DND-41 (cell line): ENCODE measurements around the gene RALGDS.

ENCODE experiments used
- ATAC-seq: fragments of 200-7000 bp; cut with Tn5 transposase; 3 replicates; pipeline ENCODE4 v1.9.1; 2021; ENCODE audit warnings: low read depth; ENCODE audit not compliant: insufficient read depth
- DNase-seq: peaks from one replicate; pipeline ENCODE4 v3.0.0-alpha.2; 2020
- H2AFZ ChIP-seq: 2 replicates; pipeline ENCODE4 v1.6.0; 2012; ENCODE audit warnings: low read depth, low read length
- H3K27ac ChIP-seq: 2 replicates; pipeline ENCODE4 v1.5.1; 2012; ENCODE audit warnings: low read length, inconsistent platforms
- H3K27me3 ChIP-seq: fragments of 200-600 bp; sonication (generic); 2 replicates; pipeline ENCODE4 v1.6.0; 2012; ENCODE audit warnings: low read length, mild to moderate bottlenecking, inconsistent platforms; ENCODE audit not compliant: insufficient read depth, poor library complexity
- H3K36me3 ChIP-seq: 2 replicates; pipeline ENCODE4 v1.5.1; 2012; ENCODE audit warnings: low read length, inconsistent platforms; ENCODE audit not compliant: insufficient read depth
- H3K4me1 ChIP-seq: 2 replicates; pipeline ENCODE4 v1.5.1; 2012; ENCODE audit warnings: mild to moderate bottlenecking, low read length; ENCODE audit not compliant: insufficient read depth
- H3K4me2 ChIP-seq: 2 replicates; pipeline ENCODE4 v1.6.0; 2012; ENCODE audit warnings: mild to moderate bottlenecking, moderate library complexity, low read length, inconsistent platforms; ENCODE audit not compliant: insufficient read depth
- H3K4me3 ChIP-seq, 2 experiments: fragments of 200-600 bp in 1 of 2; shearing (Covaris generic) in 1 of 2; 2 replicates each; pipeline ENCODE4 v1.5.1; 2012 to 2016; ENCODE audit warnings: inconsistent platforms in 2 of 2, low read length in 2 of 2, mild to moderate bottlenecking in 2 of 2, low read depth in 1 of 2, moderate library complexity in 1 of 2
- H3K79me2 ChIP-seq: 2 replicates; pipeline ENCODE4 v1.6.0; 2012; ENCODE audit warnings: low read length, inconsistent platforms; ENCODE audit not compliant: insufficient read depth
- H3K9ac ChIP-seq: 2 replicates; pipeline ENCODE4 v1.6.0; 2012; ENCODE audit warnings: low read depth, mild to moderate bottlenecking, inconsistent platforms, low read length, moderate library complexity
- H3K9me3 ChIP-seq: 2 replicates; pipeline ENCODE4 v1.5.1; 2012; ENCODE audit warnings: low read length, moderate library complexity, mild to moderate bottlenecking, inconsistent platforms; ENCODE audit not compliant: insufficient read depth, severe bottlenecking
- H4K20me1 ChIP-seq: 2 replicates; pipeline ENCODE4 v1.6.0; 2012; ENCODE audit warnings: low read length; ENCODE audit not compliant: insufficient read depth
- CTCF ChIP-seq: IDR thresholded peaks from 2 replicates; pipeline ENCODE4 v1.5.1; 2012; ENCODE audit warnings: borderline replicate concordance, low read length, moderate library complexity, mild to moderate bottlenecking; ENCODE audit not compliant: poor library complexity, severe bottlenecking; ENCODE audit errors: extremely low read depth
- EZH2 ChIP-seq: IDR thresholded peaks from 3 replicates; pipeline ENCODE4 v1.6.1; 2012; ENCODE audit warnings: borderline replicate concordance, low read depth, mild to moderate bottlenecking, moderate library complexity, low read length, inconsistent platforms; ENCODE audit not compliant: severe bottlenecking

The RALGDS gene

GRCh38 chr9:133127340-133127981, 6.4 kb upstream of the RALGDS start:
- Histone ChIP-seq H3K36me3 (peaks cover 3% of the 10 kb centered on the region; the same call in 1 of the 2 replicates), H3K27ac (no peak overlapping the region), H2AFZ (no peak overlapping the region), H3K4me1 (peaks cover 21% of the 10 kb centered on the region), H3K79me2 (peaks cover 36% of the 10 kb centered on the region), H3K4me2 (no peak overlapping the region), H4K20me1 (peaks cover 50% of the 10 kb centered on the region), H3K4me3 (no peak overlapping the region), H3K9me3 (no peaks in the 10 kb centered on the region), H3K9ac (no peak overlapping the region), H3K27me3 (no peaks in the 10 kb centered on the region)
- no peak for ATAC-seq
- TF ChIP-seq EZH2: no peak
- TF ChIP-seq CTCF: no peak
- DNase-seq: no peak

GRCh38 chr9:133126697-133127339, 5.8 kb upstream of the RALGDS start:
- no peak for DNase-seq
- Histone ChIP-seq H3K27me3 (no peaks in the 10 kb centered on the region), H3K27ac (no peak overlapping the region), H2AFZ (no peak overlapping the region), H4K20me1 (peaks cover 48% of the 10 kb centered on the region), H3K9ac (no peak overlapping the region), H3K79me2 (peaks cover 31% of the 10 kb centered on the region), H3K9me3 (no peaks in the 10 kb centered on the region), H3K4me3 (no peak overlapping the region), H3K4me2 (no peak overlapping the region), H3K36me3 (peaks cover 3% of the 10 kb centered on the region; the same call in 1 of the 2 replicates), H3K4me1 (peaks cover 19% of the 10 kb centered on the region)
- no peak for ATAC-seq
- TF ChIP-seq EZH2 (no peak), CTCF (no peak)

GRCh38 chr9:133125941-133126696, 5.1 kb upstream of the RALGDS start:
- Histone ChIP-seq H3K27me3 (no peaks in the 10 kb centered on the region), H3K9me3 (no peaks in the 10 kb centered on the region), H3K4me1 (peaks cover 18% of the 10 kb centered on the region), H3K79me2 (peaks cover 25% of the 10 kb centered on the region), H2AFZ (no peak overlapping the region), H3K4me3 (no peak overlapping the region), H3K27ac (no peak overlapping the region), H3K36me3 (peaks cover 3% of the 10 kb centered on the region; the same call in 1 of the 2 replicates), H4K20me1 (peaks cover 48% of the 10 kb centered on the region), H3K4me2 (no peak overlapping the region), H3K9ac (no peak overlapping the region)
- ATAC-seq: no peak
- no peak for TF ChIP-seq EZH2
- no peak for DNase-seq

GRCh38 chr9:133124907-133125275, 3.9 kb upstream of the RALGDS start:
- Histone ChIP-seq H3K27me3 (no peaks in the 10 kb centered on the region), H3K79me2 (peaks cover 24% of the 10 kb centered on the region), H3K36me3 (peaks cover 3% of the 10 kb centered on the region; the same call in 1 of the 2 replicates), H3K4me1 (peaks cover 20% of the 10 kb centered on the region), H3K9ac (no peak overlapping the region), H2AFZ (no peak overlapping the region), H3K9me3 (no peaks in the 10 kb centered on the region), H3K27ac (no peak overlapping the region), H3K4me3 (no peak overlapping the region), H4K20me1 (peaks cover 51% of the 10 kb centered on the region), H3K4me2 (no peak overlapping the region)
- ATAC-seq: no peak
- no peak for DNase-seq
- TF ChIP-seq EZH2 (no peak), CTCF (no peak)
